NCI-H2029 treated with DMSO at 0.1 percent for 48 hours (cell line): Measurements from ENCODE around the gene SLC1A2.
A peak's percentile ranks its signal among the peaks of the same experiment; 100 is the strongest.

Source experiments
- DNase-seq: peaks from one replicate; lab custom pipeline; 2025; lab: John Stamatoyannopoulos, UW

The SLC1A2 gene

GRCh38 chr11:35302398-35302797, 117.0 kb downstream of the SLC1A2 start:
- no peak for DNase-seq

- no peak for DNase-seq
Measured at GRCh38 chr11:35298369-35298768, 121.0 kb downstream of the SLC1A2 start.

- DNase-seq, result no peak
Measured at GRCh38 chr11:35295751-35296150, 123.6 kb downstream of the SLC1A2 start.

- DNase-seq, result no peak
Measured at GRCh38 chr11:35293699-35294098, 125.7 kb downstream of the SLC1A2 start.

- DNase-seq, result no peak
Measured at GRCh38 chr11:35293035-35293434, 126.3 kb downstream of the SLC1A2 start.

GRCh38 chr11:35292279-35292678, 127.1 kb downstream of the SLC1A2 start:
- no peak for DNase-seq

GRCh38 chr11:35290876-35291275, 128.5 kb downstream of the SLC1A2 start:
- DNase-seq, result no peak

- no peak for DNase-seq
Measured at GRCh38 chr11:35289821-35290220, 129.5 kb downstream of the SLC1A2 start.

- no peak for DNase-seq
Measured at GRCh38 chr11:35288817-35289541, 130.4 kb downstream of the SLC1A2 start.

GRCh38 chr11:35288309-35288708, 131.0 kb downstream of the SLC1A2 start:
- DNase-seq, result no peak

GRCh38 chr11:35287344-35287890, 131.9 kb downstream of the SLC1A2 start:
- DNase-seq, result no peak

GRCh38 chr11:35286126-35286525, 133.2 kb downstream of the SLC1A2 start:
- no peak for DNase-seq

- DNase-seq, result no peak
Measured at GRCh38 chr11:35285471-35285870, 133.9 kb downstream of the SLC1A2 start.

- DNase-seq, result no peak
Measured at GRCh38 chr11:35282221-35282882, 137.0 kb downstream of the SLC1A2 start.

- no peak for DNase-seq
Measured at GRCh38 chr11:35281169-35281688, 138.1 kb downstream of the SLC1A2 start.

GRCh38 chr11:35280727-35281126, 138.6 kb downstream of the SLC1A2 start:
- DNase-seq, result no peak

- DNase-seq, result no peak
Measured at GRCh38 chr11:35277827-35278226, 141.5 kb downstream of the SLC1A2 start.

GRCh38 chr11:35276396-35277145, 142.8 kb downstream of the SLC1A2 start:
- DNase-seq, result no peak

GRCh38 chr11:35275786-35276170, 143.6 kb downstream of the SLC1A2 start:
- no peak for DNase-seq

- DNase-seq, result peak; percentile 61
Measured at GRCh38 chr11:35274909-35275785, 144.2 kb downstream of the SLC1A2 start.

GRCh38 chr11:35272391-35272902, 146.9 kb downstream of the SLC1A2 start:
- no peak for DNase-seq
